ENCODE data around the gene CADPS. TPM values are rescaled to one million over a fixed set of nuclear protein-coding genes. Genes with fewer than 3 reads are reported as not detected.

The CADPS gene
- total and polyA plus RNA-seq, 2 of the 4 experiments (the other 2 are of a cell fraction), result not detected

DNA sequence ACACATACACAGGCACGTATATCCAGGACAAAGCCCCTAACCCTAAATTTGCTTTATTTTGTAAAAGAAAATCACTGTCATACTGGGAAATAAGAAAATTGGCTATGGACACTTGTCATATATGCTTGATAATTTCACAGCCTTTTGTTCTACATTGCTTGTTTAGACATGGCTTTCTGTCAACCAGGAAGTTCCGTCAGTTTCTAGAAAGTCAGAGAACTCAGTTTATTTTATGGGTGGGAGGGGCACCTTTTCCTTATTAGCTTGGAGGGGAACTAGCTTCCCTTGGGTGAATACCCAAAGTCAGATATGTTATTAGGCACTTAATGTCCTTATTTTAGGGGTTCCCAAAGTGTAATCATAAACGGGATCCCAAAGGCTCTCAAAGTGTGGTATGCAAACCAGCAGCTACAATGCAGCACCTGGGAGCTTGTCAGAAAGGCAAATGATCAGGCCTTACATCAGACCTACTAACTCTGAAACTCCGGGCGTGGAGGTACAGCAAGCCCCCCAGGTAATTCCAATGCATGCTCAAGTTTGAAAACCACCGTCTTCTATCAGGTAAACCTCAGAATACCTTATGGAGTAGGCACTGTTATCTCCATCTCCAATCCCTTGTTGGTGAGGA lies 50.1 kb downstream of the CADPS start:
- no peak overlapping the region for H3K23ac ChIP-seq (ENCODE audit: low read depth, low read length)
- no TSS peak for BruUV-seq (replicated peaks)
- no peak overlapping the region for H2AFZ ChIP-seq (replicated peaks; ENCODE audit: low read length, poor library complexity)
- H3K27me3 ChIP-seq (ENCODE audit: control insufficient read depth, insufficient read depth, low read length), result no peaks in the 10 kb centered on the region
- POLR2A ChIA-PET (ENCODE audit: unreplicated experiment), result no interaction called here
- dilution Hi-C loops (cut with HindIII; ENCODE audit: low sequenced_read_pairs, unreplicated experiment) (no loop called here), in situ Hi-C loops (cut with MboI; ENCODE audit: low sequenced_read_pairs) (no loop called here), intact Hi-C loops (cut with micrococcal nuclease) (no loop called here)
- no CpG with 5 or more reads among the region's 6 CpGs for WGBS, 2 experiments (ENCODE audit: extremely low coverage in 2 of 2, insufficient read length in 1 of 2)
- no peak for ATAC-seq (ENCODE audit: low read depth)
- H3K9me3 ChIP-seq (ENCODE audit: control insufficient read depth, insufficient read depth, low read length), result no peaks in the 10 kb centered on the region
- no peaks in the 10 kb centered on the region for H4K20me1 ChIP-seq (ENCODE audit: insufficient read depth, low read length)
- TF ChIP-seq ELK1 (IDR thresholded peaks at IDR 0.05; ENCODE audit: borderline replicate concordance, low read depth, low read length), result no peak
- no peak for TF ChIP-seq CTCF (conservative IDR thresholded peaks at IDR 0.05; ENCODE audit: low read depth, low read length)
- TF ChIP-seq SMC3 (IDR thresholded peaks at IDR 0.05; ENCODE audit: low read depth, low read length), result no peak
- no peak for TF ChIP-seq RCOR1 (IDR thresholded peaks at IDR 0.05; ENCODE audit: insufficient replicate concordance, low read length)
- no peak for TF ChIP-seq MAZ (IDR thresholded peaks at IDR 0.05; ENCODE audit: borderline replicate concordance, low read depth, low read length)
- TF ChIP-seq NFE2L2 (IDR thresholded peaks at IDR 0.05; ENCODE audit: low read depth, low read length), result no peak
- no peak for TF ChIP-seq FOS (IDR thresholded peaks at IDR 0.05; ENCODE audit: low read depth, low read length)
- no peak for TF ChIP-seq MXI1 (IDR thresholded peaks at IDR 0.05; ENCODE audit: borderline replicate concordance, low read depth, low read length)
- no peak for TF ChIP-seq BHLHE40 (IDR thresholded peaks at IDR 0.05; ENCODE audit: low read depth, low read length)
- no peak for TF ChIP-seq CEBPB (IDR thresholded peaks at IDR 0.05; ENCODE audit: low read depth, low read length)
- TF ChIP-seq, protein P1, sequence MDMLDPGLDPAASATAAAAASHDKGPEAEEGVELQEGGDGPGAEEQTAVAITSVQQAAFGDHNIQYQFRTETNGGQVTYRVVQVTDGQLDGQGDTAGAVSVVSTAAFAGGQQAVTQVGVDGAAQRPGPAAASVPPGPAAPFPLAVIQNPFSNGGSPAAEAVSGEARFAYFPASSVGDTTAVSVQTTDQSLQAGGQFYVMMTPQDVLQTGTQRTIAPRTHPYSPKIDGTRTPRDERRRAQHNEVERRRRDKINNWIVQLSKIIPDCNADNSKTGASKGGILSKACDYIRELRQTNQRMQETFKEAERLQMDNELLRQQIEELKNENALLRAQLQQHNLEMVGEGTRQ (IDR thresholded peaks at IDR 0.05; ENCODE audit: low read depth, low read length), result no peak
- H3K4me2 ChIP-seq (ENCODE audit: low read depth, low read length), result no peak overlapping the region
- H2AK5ac ChIP-seq (ENCODE audit: low read depth, low read length), result no peak overlapping the region
- no peak overlapping the region for H4K8ac ChIP-seq (ENCODE audit: low read depth in 2 of 2, low read length in 2 of 2)
- H4K91ac ChIP-seq (ENCODE audit: insufficient read depth, low read depth, low read length), result no peak overlapping the region
- H3K14ac ChIP-seq (replicated peaks; ENCODE audit: low read depth, low read length), result no peak overlapping the region
- H3K4me3 ChIP-seq (ENCODE audit: insufficient read depth, low read depth, low read length), result no peak overlapping the region
- no peak overlapping the region for H2BK120ac ChIP-seq (ENCODE audit: low read depth, low read length)
- H3K27ac ChIP-seq (ENCODE audit: insufficient read depth, low read length), result no peak overlapping the region
- H3K56ac ChIP-seq (ENCODE audit: extremely low read depth, insufficient read depth, low read length), result no peak overlapping the region
- H2AK9ac ChIP-seq (replicated peaks; ENCODE audit: low read depth, low read length, poor library complexity), result no peak overlapping the region
- H3K36me3 ChIP-seq (ENCODE audit: control insufficient read depth, insufficient read depth, low read length), result no peaks in the 10 kb centered on the region
- no peak overlapping the region for H2BK5ac ChIP-seq (ENCODE audit: low read depth, low read length, poor library complexity, severe bottlenecking)
- no peak overlapping the region for H3K9ac ChIP-seq (ENCODE audit: low read depth, low read length)
- no peak overlapping the region for H2BK15ac ChIP-seq (ENCODE audit: low read depth, low read length)
- no peaks in the 10 kb centered on the region for H3K9me1 ChIP-seq (ENCODE audit: insufficient read depth, low read length)
- H3K4ac ChIP-seq (ENCODE audit: low read depth, low read length), result no peak overlapping the region
- no peaks in the 10 kb centered on the region for H3K4me1 ChIP-seq (ENCODE audit: control insufficient read depth, insufficient read depth, low read length)
- DNase-seq, result no peak
- no peak overlapping the region for H4K5ac ChIP-seq (ENCODE audit: low read depth, low read length)
- CTCF ChIA-PET, result no interaction called here
- no peaks in the 10 kb centered on the region for H3K79me1 ChIP-seq (ENCODE audit: low read depth in 1 of 2, low read length in 2 of 2)
- no peak overlapping the region for H3K18ac ChIP-seq (ENCODE audit: low read depth, low read length)
- H2BK20ac ChIP-seq (ENCODE audit: low read depth, low read length), result no peak overlapping the region
